Upper lobe of right lung (tissue), 1 donor: ENCODE results near the gene NRARP. TPM values are rescaled to one million over a fixed set of nuclear protein-coding genes. Genes with fewer than 3 reads are reported as not detected.

Source experiments
- ATAC-seq: fragments of 200-7000 bp; cut with Tn5 transposase; one replicate; pipeline ENCODE4 v1.9.1; 2020; ENCODE audit warnings: mild to moderate bottlenecking, moderate library complexity
- DNase-seq: peaks from one replicate; pipeline ENCODE4 v3.0.0-alpha.2; 2020
- H3K27ac ChIP-seq: fragments of 200-600 bp; one replicate; pipeline ENCODE4 v1.8.0; 2022
- H3K27me3 ChIP-seq: fragments of 200-600 bp; one replicate; pipeline ENCODE4 v1.8.0; 2022; ENCODE audit warnings: mild to moderate bottlenecking
- H3K36me3 ChIP-seq: fragments of 200-600 bp; one replicate; pipeline ENCODE4 v1.8.0; 2022
- H3K4me1 ChIP-seq: fragments of 200-600 bp; one replicate; pipeline ENCODE4 v1.8.0; 2022
- H3K4me3 ChIP-seq: fragments of 200-600 bp; one replicate; pipeline ENCODE4 v1.8.0; 2022; ENCODE audit warnings: mild to moderate bottlenecking
- H3K9me3 ChIP-seq: fragments of 200-600 bp; one replicate; pipeline ENCODE4 v1.8.0; 2022
- CTCF ChIP-seq: fragments of 200-600 bp; IDR thresholded peaks from one replicate; pipeline ENCODE4 v1.8.0; 2022; ENCODE audit warnings: antibody characterized with exemption
- intact Hi-C: fragments of 100-400 bp; cut with DNase I; formaldehyde crosslinking; loops from one replicate; pipeline ENCODE4 v1.11.0; 2022
- total RNA-seq: library from RNA; stranded (reverse); fragmentation: NEBNext Ultra II Directional; extraction: Animal tissue kit (Norgen Biotek cat#: 25700); gene quantifications from one replicate; pipeline ENCODE4 v1.2.1, GENCODE V29; 2021
- donor health status: DM: no; HTN: yes; CAD: no; lungs with severe emphysema.

NRARP gene
- total RNA-seq, 1 donor from 2014 or later = 21.5 TPM

- no peak for TF ChIP-seq CTCF
- Histone ChIP-seq H3K9me3 (no peaks in the 10 kb centered on the region), H3K27ac (no peak overlapping the region), H3K4me3 (no peak overlapping the region), H3K36me3 (peaks cover 27% of the 10 kb centered on the region), H3K4me1 (peaks cover 16% of the 10 kb centered on the region), H3K27me3 (no peaks in the 10 kb centered on the region)
- intact Hi-C loops = no loop called here
- DNase-seq (no peak), ATAC-seq (no peak)
These were observed 45.2 kb downstream of the NRARP start for GRCh38 chr9:137256856-137257255.

GRCh38 chr9:137256362-137256761 lies 45.7 kb downstream of the NRARP start:
- intact Hi-C loops = no loop called here

GRCh38 chr9:137255448-137256114 lies 46.5 kb downstream of the NRARP start:
- H3K4me1 ChIP-seq = peaks cover 16% of the 10 kb centered on the region
- no peak for TF ChIP-seq CTCF
- peak; percentile 86 for DNase-seq
- intact Hi-C loops = no loop called here
- peak overlapping the region; percentile 74 for H3K27ac ChIP-seq
- H3K36me3 ChIP-seq = peaks cover 27% of the 10 kb centered on the region
- no peaks in the 10 kb centered on the region for H3K27me3 ChIP-seq
- H3K4me3 ChIP-seq = peak overlapping the region; percentile 86
- no peaks in the 10 kb centered on the region for H3K9me3 ChIP-seq
- ATAC-seq = peak; percentile 58

More at GRCh38 chr9:137256362-137256761, 45.7 kb downstream of the NRARP start:
- Histone ChIP-seq H3K27me3 (no peaks in the 10 kb centered on the region), H3K36me3 (peaks cover 27% of the 10 kb centered on the region), H3K9me3 (no peaks in the 10 kb centered on the region), H3K27ac (no peak overlapping the region), H3K4me3 (peak overlapping the region; percentile 86), H3K4me1 (peaks cover 16% of the 10 kb centered on the region)
- no peak for ATAC-seq
- no peak for TF ChIP-seq CTCF
- DNase-seq = no peak

GRCh38 chr9:137254624-137255447 lies 47.2 kb downstream of the NRARP start, which contains the start of gene NELFB:
NELFB (plus strand) TSS chr9:137255327.
- peak within 1 kb of the TSS; percentile 86 for H3K4me3 ChIP-seq
- H3K27ac ChIP-seq = peak within 1 kb of the TSS; percentile 75
- intact Hi-C loops = no loop called here
- H3K36me3 ChIP-seq = peaks cover 27% of the 10 kb centered on the region
- H3K27me3 ChIP-seq = no peaks in the 10 kb centered on the region
- peaks cover 16% of the 10 kb centered on the region for H3K4me1 ChIP-seq
- peak; percentile 94 for ATAC-seq
- H3K9me3 ChIP-seq = no peaks in the 10 kb centered on the region
- DNase-seq = peak; percentile 97
- no peak for TF ChIP-seq CTCF

GRCh38 chr9:137253717-137254623 lies 48.1 kb downstream of the NRARP start:
- Histone ChIP-seq H3K4me3 (peak overlapping the region; percentile 86), H3K36me3 (peaks cover 21% of the 10 kb centered on the region), H3K4me1 (peaks cover 16% of the 10 kb centered on the region), H3K9me3 (no peaks in the 10 kb centered on the region), H3K27ac (peak overlapping the region; percentile 75), H3K27me3 (no peaks in the 10 kb centered on the region)
- no peak for ATAC-seq
- no peak for TF ChIP-seq CTCF
- intact Hi-C loops = no loop called here
- no peak for DNase-seq
